HG02973 (cell line): Measurements from ENCODE around the gene PCED1B.
"Not testable (repeated sequence)": the region's sequence is repeated elsewhere in the genome, so short reads cannot be mapped to it uniquely, and the experiment has no call there.

Experiments
- ATAC-seq: cut with Tn5 transposase; IDR thresholded peaks from one replicate; pipeline ENCODE4 v1.9.1; 2021; ENCODE audit warnings: moderate library complexity; ENCODE audit not compliant: unreplicated experiment

The PCED1B gene

GRCh38 chr12:47202176-47202575, 122.8 kb downstream of the PCED1B start:
- no peak for ATAC-seq

- ATAC-seq: no peak
Measured at GRCh38 chr12:47205532-47206449, 126.4 kb downstream of the PCED1B start.

- no peak for ATAC-seq
Measured at GRCh38 chr12:47206450-47207339, 127.3 kb downstream of the PCED1B start.

- peak; percentile 49 for ATAC-seq
Measured at GRCh38 chr12:47207340-47207717, 127.9 kb downstream of the PCED1B start.

- peak; percentile 75 for ATAC-seq
Measured at GRCh38 chr12:47207829-47208248, 128.4 kb downstream of the PCED1B start.

GRCh38 chr12:47209014-47209413, 129.6 kb downstream of the PCED1B start:
- ATAC-seq: no peak

- no peak for ATAC-seq
Measured at GRCh38 chr12:47210776-47211175, 131.4 kb downstream of the PCED1B start.

- ATAC-seq: no peak
Measured at GRCh38 chr12:47212701-47213039, 133.2 kb downstream of the PCED1B start.

GRCh38 chr12:47213396-47213795, 134.0 kb downstream of the PCED1B start:
- no peak for ATAC-seq

- ATAC-seq: no peak
Measured at GRCh38 chr12:47214001-47214619, 134.7 kb downstream of the PCED1B start.

- ATAC-seq: no peak
Measured at GRCh38 chr12:47214771-47215170, 135.3 kb downstream of the PCED1B start.

GRCh38 chr12:47216150-47216677, 136.8 kb downstream of the PCED1B start:
- peak; percentile 50 for ATAC-seq

GRCh38 chr12:47217595-47217869, 138.1 kb downstream of the PCED1B start:
- not testable (repeated sequence) for ATAC-seq

- peak; percentile 38 for ATAC-seq
Measured at GRCh38 chr12:47218191-47218654, 138.8 kb downstream of the PCED1B start.

- no peak for ATAC-seq
Measured at GRCh38 chr12:47219243-47219642, 139.8 kb downstream of the PCED1B start.

GRCh38 chr12:47221256-47222023, 142.0 kb downstream of the PCED1B start:
- ATAC-seq: no peak

- no peak for ATAC-seq
Measured at GRCh38 chr12:47222520-47223030, 143.2 kb downstream of the PCED1B start.

GRCh38 chr12:47223031-47223847, 143.8 kb downstream of the PCED1B start:
- no peak for ATAC-seq

- no peak for ATAC-seq
Measured at GRCh38 chr12:47223848-47224213, 144.4 kb downstream of the PCED1B start.
